ENCODE results near the gene TPPP.

Gene TPPP

DNA sequence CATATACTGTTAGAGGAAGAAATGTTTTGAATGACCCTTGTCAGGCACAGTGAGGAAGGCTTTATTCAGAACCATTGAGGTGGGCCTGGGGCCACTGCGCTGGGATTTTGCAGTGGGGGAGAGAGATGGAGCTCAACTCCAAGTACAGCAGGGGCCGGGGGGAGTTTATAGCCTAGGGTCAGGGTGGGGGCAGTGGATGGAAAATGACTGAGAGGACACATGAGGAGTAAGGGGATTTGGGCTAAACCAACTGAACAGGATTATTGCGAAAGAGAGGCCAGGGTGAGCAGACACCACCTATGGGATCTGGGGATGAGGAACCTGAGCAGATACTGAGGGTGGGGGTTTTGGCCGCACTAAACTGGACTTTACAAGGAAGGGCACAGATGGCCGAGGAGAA, 74.7 kb downstream of the TPPP start:
- POLR2A ChIA-PET, result interaction anchor here (0.7 kb wide), 1 partner anchor 9 kb away, joined by 3 read pairs; no protein-coding TSS in a partner anchor
- CTCF ChIA-PET, result interaction anchor here (1.4 kb wide), 1 partner anchor 172 kb away, joined by 3 read pairs; no protein-coding TSS in a partner anchor
- TF ChIP-seq CTBP1 (IDR thresholded peaks at IDR 0.05; ENCODE audit: borderline replicate concordance) (no peak), SP1 (IDR thresholded peaks at IDR 0.05) (no peak), FOXM1 (IDR thresholded peaks at IDR 0.05; ENCODE audit: borderline replicate concordance) (no peak), BHLHE40 (IDR thresholded peaks at IDR 0.05; ENCODE audit: borderline replicate concordance) (no peak), FOXK2 (IDR thresholded peaks at IDR 0.05) (no peak), TARDBP (IDR thresholded peaks at IDR 0.05) (no peak), LEF1 (IDR thresholded peaks at IDR 0.05; ENCODE audit: borderline replicate concordance) (no peak), SUZ12 (IDR thresholded peaks at IDR 0.05) (no peak), HDGF (IDR thresholded peaks at IDR 0.05; ENCODE audit: borderline replicate concordance) (no peak), ARNT (IDR thresholded peaks at IDR 0.05) (no peak), ELF4 (IDR thresholded peaks at IDR 0.05) (no peak), FOXA1 (IDR thresholded peaks at IDR 0.05) (no peak), ZNF384 (IDR thresholded peaks at IDR 0.05) (no peak), NFRKB (IDR thresholded peaks at IDR 0.05) (no peak)
- TF ChIP-seq, protein P1, sequence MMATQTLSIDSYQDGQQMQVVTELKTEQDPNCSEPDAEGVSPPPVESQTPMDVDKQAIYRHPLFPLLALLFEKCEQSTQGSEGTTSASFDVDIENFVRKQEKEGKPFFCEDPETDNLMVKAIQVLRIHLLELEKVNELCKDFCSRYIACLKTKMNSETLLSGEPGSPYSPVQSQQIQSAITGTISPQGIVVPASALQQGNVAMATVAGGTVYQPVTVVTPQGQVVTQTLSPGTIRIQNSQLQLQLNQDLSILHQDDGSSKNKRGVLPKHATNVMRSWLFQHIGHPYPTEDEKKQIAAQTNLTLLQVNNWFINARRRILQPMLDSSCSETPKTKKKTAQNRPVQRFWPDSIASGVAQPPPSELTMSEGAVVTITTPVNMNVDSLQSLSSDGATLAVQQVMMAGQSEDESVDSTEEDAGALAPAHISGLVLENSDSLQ (IDR thresholded peaks at IDR 0.05), result no peak
- DNase-seq (ENCODE audit: extremely low spot score), result no peak

GRCh38 chr5:617896-618295, 75.3 kb downstream of the TPPP start:
- ChIA-PET CTCF (interaction anchor here (1.4 kb wide), 1 partner anchor 171 kb away, joined by 3 read pairs; no protein-coding TSS in a partner anchor), POLR2A (interaction anchor here (0.7 kb wide), 1 partner anchor 9 kb away, joined by 3 read pairs; no protein-coding TSS in a partner anchor)
- no peak for DNase-seq (ENCODE audit: extremely low spot score)
- TF ChIP-seq TARDBP (IDR thresholded peaks at IDR 0.05) (no peak), FOXK2 (IDR thresholded peaks at IDR 0.05) (no peak), SUZ12 (IDR thresholded peaks at IDR 0.05) (no peak), ARNT (IDR thresholded peaks at IDR 0.05) (no peak), ELF4 (IDR thresholded peaks at IDR 0.05) (no peak), FOXM1 (IDR thresholded peaks at IDR 0.05; ENCODE audit: borderline replicate concordance) (no peak), HDGF (IDR thresholded peaks at IDR 0.05; ENCODE audit: borderline replicate concordance) (no peak), NFRKB (IDR thresholded peaks at IDR 0.05) (no peak), L3MBTL2 (conservative IDR thresholded peaks at IDR 0.05) (no peak), FOXA1 (IDR thresholded peaks at IDR 0.05) (no peak), BHLHE40 (IDR thresholded peaks at IDR 0.05; ENCODE audit: borderline replicate concordance) (no peak), LEF1 (IDR thresholded peaks at IDR 0.05; ENCODE audit: borderline replicate concordance) (no peak), ZNF384 (IDR thresholded peaks at IDR 0.05) (no peak), SP1 (IDR thresholded peaks at IDR 0.05) (no peak), CTBP1 (IDR thresholded peaks at IDR 0.05; ENCODE audit: borderline replicate concordance) (no peak)
- TF ChIP-seq, protein P1 (IDR thresholded peaks at IDR 0.05), result no peak

GRCh38 chr5:616484-617039, 76.6 kb downstream of the TPPP start:
- DNase-seq (ENCODE audit: extremely low spot score), result no peak
- ChIA-PET POLR2A (no interaction called here), CTCF (no interaction called here)
- TF ChIP-seq BHLHE40 (IDR thresholded peaks at IDR 0.05; ENCODE audit: borderline replicate concordance) (no peak), HDGF (IDR thresholded peaks at IDR 0.05; ENCODE audit: borderline replicate concordance) (no peak), SP1 (IDR thresholded peaks at IDR 0.05) (no peak), ARNT (IDR thresholded peaks at IDR 0.05) (no peak), FOXA1 (IDR thresholded peaks at IDR 0.05) (no peak), LEF1 (IDR thresholded peaks at IDR 0.05; ENCODE audit: borderline replicate concordance) (no peak), SUZ12 (IDR thresholded peaks at IDR 0.05) (no peak), ZNF384 (IDR thresholded peaks at IDR 0.05) (no peak), TARDBP (IDR thresholded peaks at IDR 0.05) (no peak), FOXM1 (IDR thresholded peaks at IDR 0.05; ENCODE audit: borderline replicate concordance) (no peak), L3MBTL2 (conservative IDR thresholded peaks at IDR 0.05) (no peak)
- TF ChIP-seq, protein P1 (IDR thresholded peaks at IDR 0.05), result no peak

DNA sequence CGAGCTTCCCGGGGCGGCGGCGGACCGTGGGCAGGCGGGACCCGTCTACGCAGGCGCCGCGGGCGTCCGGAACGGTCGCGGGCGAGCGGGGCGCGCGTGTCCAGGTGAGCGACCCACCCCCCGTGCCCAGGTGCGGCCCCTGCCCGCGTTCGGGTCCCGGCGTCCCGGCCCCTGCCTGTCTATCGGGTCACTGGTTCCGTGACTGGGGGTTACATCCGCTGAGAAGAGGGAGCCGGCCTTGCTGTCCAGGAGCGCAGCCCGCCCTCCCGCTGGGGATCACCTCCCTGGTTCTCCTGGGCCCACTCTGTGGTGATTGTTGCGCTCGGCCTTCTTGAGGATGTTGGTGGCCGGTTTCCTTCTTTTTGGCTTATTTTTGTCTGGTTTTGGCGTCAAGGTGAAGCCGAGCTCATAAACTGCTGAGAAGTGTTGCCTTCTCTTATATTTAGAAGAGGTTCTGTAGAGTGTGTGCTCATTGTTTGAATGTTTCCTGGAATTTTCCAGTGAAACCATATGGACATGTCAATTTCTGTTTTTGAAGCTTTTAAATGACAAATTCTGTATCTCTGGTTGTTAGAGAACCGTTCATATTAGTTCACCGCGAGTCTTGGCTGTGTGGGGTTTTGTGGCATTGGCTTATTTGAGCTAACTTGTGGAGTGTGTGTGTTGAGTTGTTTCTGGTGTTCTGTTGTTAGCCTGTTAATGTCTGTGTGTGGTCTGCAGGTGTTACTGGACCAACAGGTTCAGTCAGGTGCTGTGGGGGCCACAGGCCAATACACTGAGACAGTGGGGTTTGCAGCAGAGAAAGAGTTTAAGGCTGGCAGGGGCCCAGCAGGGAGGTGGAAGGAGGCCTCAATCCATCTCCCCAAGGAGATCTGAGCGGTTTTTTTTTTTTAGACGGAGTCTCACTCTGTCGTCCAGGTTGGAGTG, 80.4 kb downstream of the TPPP start:
- ChIA-PET CTCF (no interaction called here), POLR2A (interaction anchor here (0.8 to 3.0 kb wide), 7 partner anchors 8 to 170 kb away, joined by 3 to 17 read pairs (median 4); partner anchors contain the start of gene EXOC3)
- DNase-seq (ENCODE audit: extremely low spot score), result peak; percentile 45
- TF ChIP-seq L3MBTL2 (conservative IDR thresholded peaks at IDR 0.05), result peak; percentile 16; the same call in 1 of the 2 replicates
- no peak for TF ChIP-seq HDGF (IDR thresholded peaks at IDR 0.05; ENCODE audit: borderline replicate concordance)

- POLR2A ChIA-PET, result interaction anchor here (0.8 to 1.3 kb wide), 7 partner anchors 9 to 469 kb away, joined by 3 to 5 read pairs (median 4); no protein-coding TSS in a partner anchor
- TF ChIP-seq BHLHE40 (IDR thresholded peaks at IDR 0.05; ENCODE audit: borderline replicate concordance) (no peak), FOXM1 (IDR thresholded peaks at IDR 0.05; ENCODE audit: borderline replicate concordance) (no peak)
- DNase-seq (ENCODE audit: extremely low spot score), result peak; percentile 99
- CTCF ChIA-PET, result no interaction called here
These were observed 81.2 kb downstream of the TPPP start, which contains the start of gene CEP72 for GRCh38 chr5:611731-612486. TSS of gene CEP72 (plus strand) at chr5:612340. CDS start at chr5:612362, 22 bp downstream.

All from HEK293T (cell line).